GM12891 (cell line): ENCODE data around the gene EMB.

Source experiments
- POLR2A ChIP-seq: IDR thresholded peaks from 2 replicates; pipeline ENCODE4 v1.6.1; 2011; ENCODE audit warnings: low read depth, low read length, control low read depth
- POLR2AphosphoS5 ChIP-seq: IDR thresholded peaks from 2 replicates; pipeline ENCODE4 v1.6.1; 2011; ENCODE audit warnings: low read depth, low read length, control low read depth
- POU2F2 ChIP-seq: IDR thresholded peaks from 2 replicates; pipeline ENCODE4 v1.6.1; 2011; ENCODE audit warnings: low read depth, mild to moderate bottlenecking, control low read depth, low read length, moderate library complexity
- SPI1 ChIP-seq: IDR thresholded peaks from 2 replicates; pipeline ENCODE4 v1.6.1; 2011; ENCODE audit warnings: low read depth, low read length, control low read depth
- TAF1 ChIP-seq: IDR thresholded peaks from 2 replicates; pipeline ENCODE4 v1.6.1; 2011; ENCODE audit warnings: low read depth, low read length, control low read depth

- no peak for TF ChIP-seq POLR2A
- no peak for TF ChIP-seq POLR2AphosphoS5
- TF ChIP-seq POU2F2 = no peak
- TF ChIP-seq TAF1 = no peak
- no peak for TF ChIP-seq SPI1
Measured at GRCh38 chr5:50463726-50464125, 22.6 kb upstream of the EMB start.
